HL-60 (cell line): ENCODE data around the gene MYO15A.

ENCODE experiments used
- DNase-seq, 2 experiments: peaks; one replicate each; pipeline ENCODE4 v3.0.0-alpha.2; 2010 to 2020; ENCODE audit warnings: low read depth in 1 of 2, low spot score in 1 of 2
- H3K27ac ChIP-seq: fragments of 250-450 bp; sonication (Bioruptor Pico); replicated peaks from 2 replicates; pipeline ENCODE4 v1.5.1; 2020; ENCODE audit warnings: mild to moderate bottlenecking, moderate library complexity
- H3K27me3 ChIP-seq: fragments of 250-450 bp; sonication (Bioruptor Pico); 2 replicates; pipeline ENCODE4 v1.5.1; 2021; ENCODE audit warnings: mild to moderate bottlenecking, moderate library complexity; ENCODE audit not compliant: insufficient read depth, poor library complexity, severe bottlenecking
- H3K4me3 ChIP-seq: replicated peaks from 2 replicates; pipeline ENCODE4 v1.5.1; 2011; ENCODE audit warnings: mild to moderate bottlenecking, control low read depth, low read length; ENCODE audit not compliant: insufficient read depth
- GABPA ChIP-seq: IDR thresholded peaks from 2 replicates; pipeline ENCODE4 v1.6.1; 2012; ENCODE audit warnings: low read depth
- POLR2AphosphoS5 ChIP-seq: IDR thresholded peaks from 2 replicates; pipeline ENCODE4 v1.6.1; 2012; ENCODE audit warnings: low read depth
- SPI1 ChIP-seq: IDR thresholded peaks from 2 replicates; pipeline ENCODE4 v1.6.1; 2012; ENCODE audit warnings: low read depth, mild to moderate bottlenecking, borderline replicate concordance
- TF ChIP-seq, protein P1 (sequence below): IDR thresholded peaks from 2 replicates; pipeline ENCODE4 v1.6.1; 2012; ENCODE audit warnings: low read depth; ENCODE audit not compliant: insufficient replicate concordance
- TF ChIP-seq, protein P2 (sequence below): IDR thresholded peaks from one replicate; pipeline ENCODE4 v1.5.1; 2011; ENCODE audit warnings: low read length, control low read depth, inconsistent platforms; ENCODE audit not compliant: insufficient read depth

MYO15A gene

DNA sequence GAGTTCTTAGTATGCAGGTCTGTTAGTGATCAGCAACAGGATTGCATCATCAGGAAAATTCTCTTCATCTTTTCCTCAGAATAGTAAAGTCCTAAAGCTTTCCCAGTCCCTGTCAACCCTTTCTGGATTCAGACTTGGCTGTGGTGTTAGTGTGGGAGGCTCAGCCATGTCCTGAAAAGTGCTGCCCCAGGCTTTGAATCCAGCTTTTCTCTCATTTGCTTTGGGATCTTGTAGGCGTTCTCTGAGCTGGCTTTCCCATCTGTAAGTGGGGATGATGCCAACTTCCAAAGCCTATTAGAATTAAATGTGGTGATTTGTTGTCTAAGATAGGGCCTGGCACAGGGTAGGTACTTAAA lies 78.0 kb downstream of the MYO15A start:
- TF ChIP-seq, protein P1, sequence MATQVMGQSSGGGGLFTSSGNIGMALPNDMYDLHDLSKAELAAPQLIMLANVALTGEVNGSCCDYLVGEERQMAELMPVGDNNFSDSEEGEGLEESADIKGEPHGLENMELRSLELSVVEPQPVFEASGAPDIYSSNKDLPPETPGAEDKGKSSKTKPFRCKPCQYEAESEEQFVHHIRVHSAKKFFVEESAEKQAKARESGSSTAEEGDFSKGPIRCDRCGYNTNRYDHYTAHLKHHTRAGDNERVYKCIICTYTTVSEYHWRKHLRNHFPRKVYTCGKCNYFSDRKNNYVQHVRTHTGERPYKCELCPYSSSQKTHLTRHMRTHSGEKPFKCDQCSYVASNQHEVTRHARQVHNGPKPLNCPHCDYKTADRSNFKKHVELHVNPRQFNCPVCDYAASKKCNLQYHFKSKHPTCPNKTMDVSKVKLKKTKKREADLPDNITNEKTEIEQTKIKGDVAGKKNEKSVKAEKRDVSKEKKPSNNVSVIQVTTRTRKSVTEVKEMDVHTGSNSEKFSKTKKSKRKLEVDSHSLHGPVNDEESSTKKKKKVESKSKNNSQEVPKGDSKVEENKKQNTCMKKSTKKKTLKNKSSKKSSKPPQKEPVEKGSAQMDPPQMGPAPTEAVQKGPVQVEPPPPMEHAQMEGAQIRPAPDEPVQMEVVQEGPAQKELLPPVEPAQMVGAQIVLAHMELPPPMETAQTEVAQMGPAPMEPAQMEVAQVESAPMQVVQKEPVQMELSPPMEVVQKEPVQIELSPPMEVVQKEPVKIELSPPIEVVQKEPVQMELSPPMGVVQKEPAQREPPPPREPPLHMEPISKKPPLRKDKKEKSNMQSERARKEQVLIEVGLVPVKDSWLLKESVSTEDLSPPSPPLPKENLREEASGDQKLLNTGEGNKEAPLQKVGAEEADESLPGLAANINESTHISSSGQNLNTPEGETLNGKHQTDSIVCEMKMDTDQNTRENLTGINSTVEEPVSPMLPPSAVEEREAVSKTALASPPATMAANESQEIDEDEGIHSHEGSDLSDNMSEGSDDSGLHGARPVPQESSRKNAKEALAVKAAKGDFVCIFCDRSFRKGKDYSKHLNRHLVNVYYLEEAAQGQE, result no peak
- TF ChIP-seq SPI1 (no peak), GABPA (no peak), POLR2AphosphoS5 (no peak)
- TF ChIP-seq, protein P2, sequence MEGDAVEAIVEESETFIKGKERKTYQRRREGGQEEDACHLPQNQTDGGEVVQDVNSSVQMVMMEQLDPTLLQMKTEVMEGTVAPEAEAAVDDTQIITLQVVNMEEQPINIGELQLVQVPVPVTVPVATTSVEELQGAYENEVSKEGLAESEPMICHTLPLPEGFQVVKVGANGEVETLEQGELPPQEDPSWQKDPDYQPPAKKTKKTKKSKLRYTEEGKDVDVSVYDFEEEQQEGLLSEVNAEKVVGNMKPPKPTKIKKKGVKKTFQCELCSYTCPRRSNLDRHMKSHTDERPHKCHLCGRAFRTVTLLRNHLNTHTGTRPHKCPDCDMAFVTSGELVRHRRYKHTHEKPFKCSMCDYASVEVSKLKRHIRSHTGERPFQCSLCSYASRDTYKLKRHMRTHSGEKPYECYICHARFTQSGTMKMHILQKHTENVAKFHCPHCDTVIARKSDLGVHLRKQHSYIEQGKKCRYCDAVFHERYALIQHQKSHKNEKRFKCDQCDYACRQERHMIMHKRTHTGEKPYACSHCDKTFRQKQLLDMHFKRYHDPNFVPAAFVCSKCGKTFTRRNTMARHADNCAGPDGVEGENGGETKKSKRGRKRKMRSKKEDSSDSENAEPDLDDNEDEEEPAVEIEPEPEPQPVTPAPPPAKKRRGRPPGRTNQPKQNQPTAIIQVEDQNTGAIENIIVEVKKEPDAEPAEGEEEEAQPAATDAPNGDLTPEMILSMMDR, result no peak
- peak overlapping the region; percentile 69 for H3K4me3 ChIP-seq
- no peak overlapping the region for H3K27ac ChIP-seq
- DNase-seq, result no peak
- no peaks in the 10 kb centered on the region for H3K27me3 ChIP-seq

DNA sequence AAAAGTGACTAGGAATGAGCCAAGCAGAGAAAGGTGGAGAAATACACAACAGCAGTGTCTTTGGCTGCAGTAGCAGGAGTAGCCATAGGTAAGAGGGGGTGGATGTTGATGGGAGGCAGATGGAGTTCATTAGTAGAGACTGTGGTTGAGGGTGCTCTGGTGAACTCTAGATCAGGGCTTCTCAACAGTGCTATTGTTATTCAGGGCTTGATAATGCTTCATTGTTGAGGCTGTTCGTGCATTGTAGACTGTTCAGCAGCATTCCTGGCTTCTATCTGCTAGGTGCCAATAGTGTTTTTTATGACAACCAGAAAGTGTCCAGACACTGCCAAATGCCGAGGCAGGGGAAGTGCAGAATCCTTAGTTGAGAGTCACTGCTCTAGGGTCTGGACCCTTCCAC lies 78.7 kb downstream of the MYO15A start:
- peak overlapping the region; percentile 69 for H3K4me3 ChIP-seq
- DNase-seq, result no peak
- no peak overlapping the region for H3K27ac ChIP-seq
- TF ChIP-seq POLR2AphosphoS5, result no peak
- TF ChIP-seq, protein P1, result no peak
- TF ChIP-seq, protein P2, result no peak
- TF ChIP-seq GABPA, result no peak
- TF ChIP-seq SPI1, result no peak
- no peaks in the 10 kb centered on the region for H3K27me3 ChIP-seq

DNA sequence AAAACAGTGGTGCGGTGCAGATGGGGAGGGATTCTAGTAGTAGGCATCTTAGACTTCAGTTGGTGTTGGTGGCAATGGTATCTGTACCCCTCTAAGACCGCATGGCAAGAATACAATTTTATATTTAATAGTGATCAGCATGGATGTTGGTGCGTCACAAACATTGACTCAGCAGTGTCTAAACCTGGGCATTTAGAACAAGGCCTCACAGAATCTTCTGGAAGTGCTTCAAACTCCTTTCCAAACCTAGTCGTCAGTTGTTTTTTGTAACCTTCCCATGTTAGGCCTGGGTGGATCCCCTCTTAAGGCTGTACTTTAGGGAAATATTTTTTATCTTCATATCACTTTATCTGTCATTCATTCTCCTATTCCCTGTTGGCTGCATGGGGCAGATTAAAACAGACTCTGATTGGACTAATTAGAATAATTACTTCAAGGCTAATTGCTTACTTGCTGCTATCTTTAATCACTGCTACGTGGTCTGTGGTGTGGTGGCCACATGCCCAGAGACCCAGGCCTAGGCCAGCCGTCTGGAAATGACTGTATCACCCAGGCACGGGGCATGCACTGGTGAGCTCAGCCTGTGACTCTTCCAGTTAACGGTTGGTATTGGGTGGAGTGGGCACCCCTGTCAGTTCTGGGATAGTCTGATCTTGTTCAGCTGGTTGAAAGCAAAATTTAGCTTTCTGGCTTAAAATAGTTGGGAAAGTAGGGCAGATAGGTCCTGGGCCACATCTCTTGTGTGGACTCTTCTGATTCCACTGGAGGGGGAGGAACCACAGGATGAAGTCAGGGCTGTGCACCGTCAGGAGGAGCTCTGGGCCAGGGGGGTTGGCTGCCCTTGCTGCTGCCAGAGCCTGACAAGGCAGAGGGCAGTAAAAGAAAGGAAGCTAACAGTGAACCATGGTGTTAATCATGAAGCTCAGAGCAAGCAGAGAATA lies 79.5 kb downstream of the MYO15A start:
- H3K4me3 ChIP-seq, result peak overlapping the region; percentile 69
- no peaks in the 10 kb centered on the region for H3K27me3 ChIP-seq
- H3K27ac ChIP-seq, result no peak overlapping the region
- TF ChIP-seq, protein P1, result no peak
- no peak for DNase-seq
